HG03342 (cell line): ENCODE results near the gene HUWE1.
A peak's percentile ranks its signal among the peaks of the same experiment; 100 is the strongest.
"Not testable (repeated sequence)": the region's sequence is repeated elsewhere in the genome, so short reads cannot be mapped to it uniquely, and the experiment has no call there.

Source experiments
- ATAC-seq: cut with Tn5 transposase; IDR thresholded peaks from one replicate; pipeline ENCODE4 v1.9.1; 2021; ENCODE audit warnings: mild to moderate bottlenecking, moderate library complexity; ENCODE audit not compliant: unreplicated experiment

HUWE1 gene

GRCh38 chrX:53686151-53686885 lies at the start of gene HUWE1:
HUWE1 (minus strand) TSS chrX:53686719; CDS start chrX:53654107, 32,612 bp downstream.
- peak; percentile 42 for ATAC-seq

- ATAC-seq: no peak
Observed at GRCh38 chrX:53732797-53733196, 46.3 kb upstream of the HUWE1 start.

GRCh38 chrX:53729751-53730150 lies 43.2 kb upstream of the HUWE1 start:
- no peak for ATAC-seq

- ATAC-seq: no peak
Observed at GRCh38 chrX:53728506-53728905, 42.0 kb upstream of the HUWE1 start.

GRCh38 chrX:53724872-53725271 lies 38.4 kb upstream of the HUWE1 start:
- no peak for ATAC-seq

- no peak for ATAC-seq
Observed at GRCh38 chrX:53723381-53723780, 36.9 kb upstream of the HUWE1 start.

GRCh38 chrX:53721610-53722009 lies 35.1 kb upstream of the HUWE1 start:
- not testable (repeated sequence) for ATAC-seq

- not testable (repeated sequence) for ATAC-seq
Observed at GRCh38 chrX:53719666-53720065, 33.1 kb upstream of the HUWE1 start.

GRCh38 chrX:53718073-53718472 lies 31.6 kb upstream of the HUWE1 start:
- ATAC-seq: no peak

- no peak for ATAC-seq
Observed at GRCh38 chrX:53717205-53717604, 30.7 kb upstream of the HUWE1 start.

- ATAC-seq: peak; percentile 30
Observed at GRCh38 chrX:53716328-53717088, 30.0 kb upstream of the HUWE1 start.

- peak; percentile 1 for ATAC-seq
Observed at GRCh38 chrX:53715346-53715924, 28.9 kb upstream of the HUWE1 start.

GRCh38 chrX:53714580-53715345 lies 28.2 kb upstream of the HUWE1 start:
- ATAC-seq: peak; percentile 56

- no peak for ATAC-seq
Observed at GRCh38 chrX:53713987-53714579, 27.6 kb upstream of the HUWE1 start.

GRCh38 chrX:53711436-53711835 lies 24.9 kb upstream of the HUWE1 start:
- no peak for ATAC-seq

- ATAC-seq: no peak
Observed at GRCh38 chrX:53704854-53705253, 18.3 kb upstream of the HUWE1 start.

GRCh38 chrX:53704294-53704693 lies 17.8 kb upstream of the HUWE1 start:
- ATAC-seq: peak; percentile 72

GRCh38 chrX:53695946-53696549 lies 9.5 kb upstream of the HUWE1 start:
- no peak for ATAC-seq

- ATAC-seq: no peak
Observed at GRCh38 chrX:53694642-53695041, 8.1 kb upstream of the HUWE1 start.

GRCh38 chrX:53688300-53688699 lies 1.8 kb upstream of the HUWE1 start:
- no peak for ATAC-seq
